Measurements from ENCODE around the gene CTNNA2.

CTNNA2 gene

GRCh38 chr2:80651435-80651834 is 1138.6 kb downstream of the CTNNA2 start:
- DNase-seq = no peak

- no peak for DNase-seq
Observed at GRCh38 chr2:80655265-80655664, 1142.4 kb downstream of the CTNNA2 start.

GRCh38 chr2:80670763-80671162 is 1157.9 kb downstream of the CTNNA2 start:
- no peak for DNase-seq

- DNase-seq = no peak
Observed at GRCh38 chr2:80687524-80687923, 1174.7 kb downstream of the CTNNA2 start.

GRCh38 chr2:80689106-80689505 is 1176.3 kb downstream of the CTNNA2 start:
- no peak for DNase-seq

Measured in NCI-H146 (cell line).